Stimulated activated CD8-positive, alpha-beta memory T cell treated with anti-CD3 and anti-CD28 coated beads, Interleukin-15, amount 100 ng/mL, for 1 hour (primary cell): ENCODE measurements around the gene C2orf92.

ENCODE experiments used
- DNase-seq: peaks from one replicate; pipeline ENCODE4 v3.0.0-alpha.2; 2020; ENCODE audit warnings: low read depth

Gene C2orf92

GRCh38 chr2:97745474-97746174 is 76.1 kb downstream of the C2orf92 start:
- DNase-seq = no peak

- DNase-seq = no peak
Measured at GRCh38 chr2:97747285-97747684, 77.8 kb downstream of the C2orf92 start.

GRCh38 chr2:97747716-97748115 is 78.2 kb downstream of the C2orf92 start:
- no peak for DNase-seq

GRCh38 chr2:97749581-97749980 is 80.1 kb downstream of the C2orf92 start:
- DNase-seq = no peak

GRCh38 chr2:97750017-97750416 is 80.5 kb downstream of the C2orf92 start:
- DNase-seq = no peak

GRCh38 chr2:97751752-97752151 is 82.2 kb downstream of the C2orf92 start:
- no peak for DNase-seq
